Panc1 (cell line): ENCODE measurements around the gene NAT9. TPM values are rescaled to one million over a fixed set of nuclear protein-coding genes. Genes with fewer than 3 reads are reported as not detected.

Experiments
- ATAC-seq: fragments of 200-7000 bp; cut with Tn5 transposase; 2 replicates; pipeline ENCODE4 v1.9.1; 2020; ENCODE audit warnings: mild to moderate bottlenecking, moderate library complexity
- BruUV-seq: library from RNA; stranded (reverse); fragments of 400-500 nt; replicated peaks from 2 replicates; lab custom pipeline; 2021; lab: Mats Ljungman, UMichigan
- CTCF ChIA-PET: fragments of 300-600 bp; sonication (Branson Sonifier 250); formaldehyde crosslinking; loops from one replicate; lab custom pipeline; 2022; ENCODE audit warnings: antibody characterized with exemption; lab: Charles Lee
- POLR2A ChIA-PET: fragments of 300-600 bp; sonication (Branson Sonifier 250); formaldehyde crosslinking; loops from one replicate; lab custom pipeline; 2022; ENCODE audit warnings: antibody characterized with exemption; lab: Charles Lee
- DNase-seq: peaks from one replicate; pipeline ENCODE4 v3.0.0-alpha.2; 2010; ENCODE audit warnings: low read depth, low spot score
- H3K27ac ChIP-seq: 2 replicates; pipeline ENCODE4 v1.5.1; 2011; ENCODE audit warnings: mild to moderate bottlenecking, low read length, inconsistent platforms
- H3K27me3 ChIP-seq: fragments of 200-500 bp; sonication (Bioruptor generic); 2 replicates; pipeline ENCODE4 v1.6.0; 2014; ENCODE audit warnings: low read length, inconsistent platforms; ENCODE audit not compliant: control insufficient read depth, insufficient read depth
- H3K36me3 ChIP-seq: fragments of 200-500 bp; sonication (Bioruptor generic); 2 replicates; pipeline ENCODE4 v1.5.1; 2014; ENCODE audit warnings: inconsistent platforms, mild to moderate bottlenecking, low read length, moderate library complexity; ENCODE audit not compliant: control insufficient read depth, insufficient read depth
- H3K4me1 ChIP-seq: 2 replicates; pipeline ENCODE4 v1.5.1; 2011; ENCODE audit warnings: inconsistent platforms, mild to moderate bottlenecking, low read length, moderate library complexity; ENCODE audit not compliant: control insufficient read depth, insufficient read depth
- H3K4me3 ChIP-seq, 2 experiments: 2 replicates each; pipeline ENCODE4 v1.5.1; 2011 to 2012; ENCODE audit warnings: low read depth in 2 of 2, low read length in 2 of 2, mild to moderate bottlenecking in 2 of 2, inconsistent platforms in 1 of 2, moderate library complexity in 1 of 2
- H3K9me3 ChIP-seq: fragments of 200-500 bp; sonication (Bioruptor generic); 2 replicates; pipeline ENCODE4 v1.5.1; 2014; ENCODE audit warnings: low read depth, mild to moderate bottlenecking, inconsistent platforms, low read length, moderate library complexity; ENCODE audit not compliant: control insufficient read depth, insufficient read depth
- POLR2AphosphoS5 ChIP-seq: IDR thresholded peaks from 2 replicates; pipeline ENCODE4 v1.6.1; 2012; ENCODE audit warnings: mild to moderate bottlenecking, low read depth, low read length, moderate library complexity
- SIN3A ChIP-seq: IDR thresholded peaks from 2 replicates; pipeline ENCODE4 v1.6.1; 2012; ENCODE audit warnings: low read depth, mild to moderate bottlenecking, low read length, moderate library complexity, borderline replicate concordance; ENCODE audit not compliant: insufficient read depth
- TCF7L2 ChIP-seq: IDR thresholded peaks from 2 replicates; pipeline ENCODE4 v1.6.1; 2011; ENCODE audit warnings: mild to moderate bottlenecking, low read depth, low read length, inconsistent platforms
- in situ Hi-C: cut with HindIII; loops from 2 replicates; pipeline ENCODE4 v1.10.0; 2016; ENCODE audit warnings: low sequenced_read_pairs, low pct_unique_long_range_greater_than_20kb
- intact Hi-C: fragments of 100-400 bp; cut with micrococcal nuclease; formaldehyde crosslinking; loops from one replicate; pipeline ENCODE4 v1.10.0; 2022; ENCODE audit not compliant: unreplicated experiment
- total RNA-seq: library from RNA; stranded (reverse); gene quantifications from one replicate; pipeline ENCODE4 v1.2.1, GENCODE V29; 2021; ENCODE audit not compliant: unreplicated experiment
- TF ChIP-seq, protein P1 (sequence below), 2 experiments: IDR thresholded peaks; 2 replicates each; pipeline ENCODE4 v1.6.1; 2011 to 2012; ENCODE audit warnings: low read depth in 2 of 2, control low read depth in 1 of 2, low read length in 1 of 2, mild to moderate bottlenecking in 1 of 2, moderate library complexity in 1 of 2; ENCODE audit not compliant: insufficient read depth in 1 of 2
- TF ChIP-seq, protein P2 (sequence below): fragments of 450-650 bp; IDR thresholded peaks from 2 replicates; pipeline ENCODE4 v1.5.1; 2017; ENCODE audit warnings: mild to moderate bottlenecking

The NAT9 gene
- total RNA-seq, 1 experiment from 2014 or later: 90.1 TPM

DNA sequence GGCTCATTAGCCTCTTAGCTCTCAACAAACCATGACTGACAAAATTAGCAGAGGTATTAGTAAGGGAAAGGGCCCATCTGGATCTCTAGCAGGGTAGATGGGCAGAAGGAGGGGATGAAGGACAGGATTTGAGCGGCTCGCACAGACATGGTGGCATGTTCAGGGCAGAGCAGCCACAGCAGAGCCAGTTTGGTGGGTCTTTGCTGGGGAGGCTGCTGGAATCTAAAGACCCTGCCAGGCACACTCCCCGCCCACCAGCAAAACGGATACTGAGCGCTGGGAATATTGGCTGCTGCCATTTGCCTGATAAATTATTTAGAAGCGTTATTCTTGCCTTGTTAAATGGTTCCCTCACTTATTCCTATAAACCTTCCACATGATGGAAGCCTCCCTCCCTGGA, 20.7 kb upstream of the NAT9 start:
- Histone ChIP-seq H3K9me3 (no peaks in the 10 kb centered on the region), H3K4me1 (no peaks in the 10 kb centered on the region), H3K27ac (no peak overlapping the region), H3K4me3 (no peak overlapping the region), H3K36me3 (peaks cover 2% of the 10 kb centered on the region; the same call in 1 of the 2 replicates), H3K27me3 (no peaks in the 10 kb centered on the region)
- in situ Hi-C loops (no loop called here), intact Hi-C loops (no loop called here)
- ChIA-PET POLR2A (interaction anchor here (0.6 kb wide), 1 partner anchor 10 kb away, joined by 5 read pairs; no protein-coding TSS in a partner anchor), CTCF (no interaction called here)
- BruUV-seq: no TSS peak
- TF ChIP-seq TCF7L2 (no peak), POLR2AphosphoS5 (no peak), SIN3A (no peak)
- TF ChIP-seq, protein P1, sequence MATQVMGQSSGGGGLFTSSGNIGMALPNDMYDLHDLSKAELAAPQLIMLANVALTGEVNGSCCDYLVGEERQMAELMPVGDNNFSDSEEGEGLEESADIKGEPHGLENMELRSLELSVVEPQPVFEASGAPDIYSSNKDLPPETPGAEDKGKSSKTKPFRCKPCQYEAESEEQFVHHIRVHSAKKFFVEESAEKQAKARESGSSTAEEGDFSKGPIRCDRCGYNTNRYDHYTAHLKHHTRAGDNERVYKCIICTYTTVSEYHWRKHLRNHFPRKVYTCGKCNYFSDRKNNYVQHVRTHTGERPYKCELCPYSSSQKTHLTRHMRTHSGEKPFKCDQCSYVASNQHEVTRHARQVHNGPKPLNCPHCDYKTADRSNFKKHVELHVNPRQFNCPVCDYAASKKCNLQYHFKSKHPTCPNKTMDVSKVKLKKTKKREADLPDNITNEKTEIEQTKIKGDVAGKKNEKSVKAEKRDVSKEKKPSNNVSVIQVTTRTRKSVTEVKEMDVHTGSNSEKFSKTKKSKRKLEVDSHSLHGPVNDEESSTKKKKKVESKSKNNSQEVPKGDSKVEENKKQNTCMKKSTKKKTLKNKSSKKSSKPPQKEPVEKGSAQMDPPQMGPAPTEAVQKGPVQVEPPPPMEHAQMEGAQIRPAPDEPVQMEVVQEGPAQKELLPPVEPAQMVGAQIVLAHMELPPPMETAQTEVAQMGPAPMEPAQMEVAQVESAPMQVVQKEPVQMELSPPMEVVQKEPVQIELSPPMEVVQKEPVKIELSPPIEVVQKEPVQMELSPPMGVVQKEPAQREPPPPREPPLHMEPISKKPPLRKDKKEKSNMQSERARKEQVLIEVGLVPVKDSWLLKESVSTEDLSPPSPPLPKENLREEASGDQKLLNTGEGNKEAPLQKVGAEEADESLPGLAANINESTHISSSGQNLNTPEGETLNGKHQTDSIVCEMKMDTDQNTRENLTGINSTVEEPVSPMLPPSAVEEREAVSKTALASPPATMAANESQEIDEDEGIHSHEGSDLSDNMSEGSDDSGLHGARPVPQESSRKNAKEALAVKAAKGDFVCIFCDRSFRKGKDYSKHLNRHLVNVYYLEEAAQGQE (IDR thresholded peaks at IDR 0.05; ENCODE audit: insufficient read depth in 1 of 2, low read depth in 2 of 2, low read length in 1 of 2): no peak
- TF ChIP-seq, protein P2, sequence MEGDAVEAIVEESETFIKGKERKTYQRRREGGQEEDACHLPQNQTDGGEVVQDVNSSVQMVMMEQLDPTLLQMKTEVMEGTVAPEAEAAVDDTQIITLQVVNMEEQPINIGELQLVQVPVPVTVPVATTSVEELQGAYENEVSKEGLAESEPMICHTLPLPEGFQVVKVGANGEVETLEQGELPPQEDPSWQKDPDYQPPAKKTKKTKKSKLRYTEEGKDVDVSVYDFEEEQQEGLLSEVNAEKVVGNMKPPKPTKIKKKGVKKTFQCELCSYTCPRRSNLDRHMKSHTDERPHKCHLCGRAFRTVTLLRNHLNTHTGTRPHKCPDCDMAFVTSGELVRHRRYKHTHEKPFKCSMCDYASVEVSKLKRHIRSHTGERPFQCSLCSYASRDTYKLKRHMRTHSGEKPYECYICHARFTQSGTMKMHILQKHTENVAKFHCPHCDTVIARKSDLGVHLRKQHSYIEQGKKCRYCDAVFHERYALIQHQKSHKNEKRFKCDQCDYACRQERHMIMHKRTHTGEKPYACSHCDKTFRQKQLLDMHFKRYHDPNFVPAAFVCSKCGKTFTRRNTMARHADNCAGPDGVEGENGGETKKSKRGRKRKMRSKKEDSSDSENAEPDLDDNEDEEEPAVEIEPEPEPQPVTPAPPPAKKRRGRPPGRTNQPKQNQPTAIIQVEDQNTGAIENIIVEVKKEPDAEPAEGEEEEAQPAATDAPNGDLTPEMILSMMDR: no peak
- DNase-seq (no peak), ATAC-seq (no peak)

DNA sequence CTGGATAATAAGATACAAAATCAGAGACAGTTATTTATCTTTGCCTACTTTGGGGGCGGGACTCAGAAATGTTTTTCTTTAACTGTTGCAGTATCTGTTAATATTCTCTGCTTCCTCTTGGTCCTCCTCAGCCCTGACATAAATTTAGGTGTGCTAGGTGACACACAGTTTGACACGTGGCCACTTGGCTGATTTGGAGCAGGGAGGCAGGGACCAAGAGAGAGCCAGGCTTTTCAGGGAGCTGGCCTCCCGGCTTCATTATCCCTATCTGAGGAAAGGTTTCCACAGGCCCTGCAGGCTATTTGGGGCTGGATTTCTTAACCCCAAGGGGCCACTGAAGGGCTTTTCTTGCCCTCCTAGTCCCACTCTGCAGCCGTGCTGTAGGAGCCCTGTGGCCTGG, 20.1 kb upstream of the NAT9 start:
- TF ChIP-seq, protein P1 (IDR thresholded peaks at IDR 0.05; ENCODE audit: insufficient read depth in 1 of 2, low read depth in 2 of 2, low read length in 1 of 2): no peak
- TF ChIP-seq POLR2AphosphoS5 (no peak), SIN3A (no peak), TCF7L2 (no peak)
- TF ChIP-seq, protein P2: no peak
- Histone ChIP-seq H3K36me3 (peaks cover 2% of the 10 kb centered on the region; the same call in 1 of the 2 replicates), H3K27ac (no peak overlapping the region), H3K4me3 (no peak overlapping the region), H3K4me1 (no peaks in the 10 kb centered on the region), H3K9me3 (no peaks in the 10 kb centered on the region), H3K27me3 (no peaks in the 10 kb centered on the region)
- in situ Hi-C loops: no loop called here
- no TSS peak for BruUV-seq
- no peak for ATAC-seq
- POLR2A ChIA-PET: interaction anchor here (0.6 kb wide), 1 partner anchor 9 kb away, joined by 5 read pairs; no protein-coding TSS in a partner anchor
- CTCF ChIA-PET: no interaction called here
- DNase-seq: no peak
- intact Hi-C loops: no loop called here
